ENCODE results near the gene F7.

F7 gene

GRCh38 chr13:113167575-113167974, 62.0 kb downstream of the F7 start:
- DNase-seq (ENCODE audit: low read depth in 2 of 2, low spot score in 1 of 2), result no peak

- DNase-seq (ENCODE audit: low read depth in 2 of 2, low spot score in 1 of 2), result no peak
These were observed 62.6 kb downstream of the F7 start for GRCh38 chr13:113168211-113168610.

- DNase-seq (ENCODE audit: low read depth in 2 of 2, low spot score in 1 of 2), result no peak
These were observed 64.0 kb downstream of the F7 start for GRCh38 chr13:113169277-113170272.
